ENCODE results near the gene LRP6.

The LRP6 gene

DNA sequence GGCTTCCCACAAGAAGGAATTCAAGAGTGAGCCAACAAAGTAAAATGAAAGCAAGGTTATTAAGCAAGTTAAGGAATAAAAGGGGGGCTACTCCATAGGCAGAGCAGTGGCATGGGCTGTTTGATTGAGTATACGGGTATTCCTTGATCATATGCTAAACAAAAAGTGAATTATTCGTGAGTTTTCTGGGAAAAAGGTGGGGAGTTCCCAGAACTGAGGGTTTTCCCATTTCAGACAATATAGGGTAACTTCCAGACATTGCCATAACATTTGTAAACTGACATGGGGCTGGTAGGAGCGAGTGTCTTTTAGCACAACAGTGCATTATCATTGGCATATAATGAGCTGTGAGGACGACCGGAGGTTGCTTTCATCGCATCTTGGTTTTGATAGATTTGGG lies 198.1 kb downstream of the LRP6 start:
- no peak for DNase-seq
